Activated naive CD8-positive, alpha-beta T cell treated with anti-CD3 and anti-CD28 coated beads, Interleukin-2, amount 50 U/mL, for 24 hours (primary cell): ENCODE measurements around the gene FBXO41.

Experiments used
- ATAC-seq: fragments of 150-1000 bp; cut with Tn5 transposase; one replicate; pipeline ENCODE4 v1.10.0; 2021
- DNase-seq: peaks from one replicate; pipeline ENCODE4 v3.0.0; 2021
- H3K27ac Mint-ChIP-seq: one replicate; pipeline ENCODE4 v1.8.0; 2021; ENCODE audit warnings: mild to moderate bottlenecking, mixed read lengths
- H3K27me3 Mint-ChIP-seq: one replicate; pipeline ENCODE4 v1.8.0; 2021; ENCODE audit warnings: mixed read lengths
- H3K36me3 Mint-ChIP-seq: one replicate; pipeline ENCODE4 v1.8.0; 2021; ENCODE audit warnings: low read depth, mixed read lengths
- H3K4me1 Mint-ChIP-seq: one replicate; pipeline ENCODE4 v1.8.0; 2021; ENCODE audit warnings: mixed read lengths
- H3K4me3 Mint-ChIP-seq: one replicate; pipeline ENCODE4 v1.8.0; 2021; ENCODE audit warnings: mild to moderate bottlenecking, moderate library complexity, mixed read lengths
- H3K9me3 Mint-ChIP-seq: one replicate; pipeline ENCODE4 v1.8.0; 2021; ENCODE audit warnings: mixed read lengths

FBXO41 gene

DNA sequence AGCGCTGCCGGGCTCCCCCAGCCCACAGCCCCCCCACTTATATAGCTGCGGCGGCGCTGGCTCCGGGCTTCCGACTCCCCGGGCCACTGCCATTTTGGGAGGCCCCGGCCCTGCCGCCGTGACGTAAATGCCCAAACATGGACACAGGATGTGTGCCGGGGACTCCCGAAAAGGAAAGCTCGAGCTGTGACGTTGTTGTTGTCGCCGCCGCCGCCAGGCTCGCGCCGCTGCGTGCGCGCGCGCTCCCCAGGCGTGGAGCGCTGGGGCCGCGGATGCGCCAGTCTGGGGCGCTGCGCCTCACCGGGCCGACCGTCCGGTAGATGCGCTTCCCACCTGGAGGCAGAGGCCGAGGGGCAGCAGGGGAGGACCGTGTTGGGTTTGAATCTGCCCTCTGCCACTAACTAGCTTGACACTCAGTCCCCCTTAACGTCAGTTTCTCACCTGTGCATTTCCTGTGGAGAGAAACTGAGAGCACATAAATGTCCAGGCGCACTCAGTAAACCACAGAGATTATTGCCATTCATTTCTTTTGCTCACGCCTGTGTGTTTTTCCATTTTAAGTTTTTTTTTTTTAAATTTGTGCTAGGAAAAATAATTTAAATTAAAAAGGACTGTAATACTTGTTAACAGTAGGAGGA is 9.4 kb upstream of the FBXO41 start, which contains the start of gene EGR4:
TSS of gene EGR4 (minus strand) at position 15 of the 638 bp plus-strand sequence. CDS start 231 bp downstream, outside the sequence.
- DNase-seq (peak; percentile 87), ATAC-seq (peak; percentile 96)
- no peak within 1 kb of the TSS for H3K27ac Mint-ChIP-seq
- H3K27me3 Mint-ChIP-seq, result peaks cover 73% of the 10 kb centered on the region
- no peaks in the 10 kb centered on the region for H3K36me3 Mint-ChIP-seq
- H3K9me3 Mint-ChIP-seq, result no peaks in the 10 kb centered on the region
- peak within 1 kb of the TSS; percentile 71 for H3K4me3 Mint-ChIP-seq
- peaks cover 19% of the 10 kb centered on the region for H3K4me1 Mint-ChIP-seq

DNA sequence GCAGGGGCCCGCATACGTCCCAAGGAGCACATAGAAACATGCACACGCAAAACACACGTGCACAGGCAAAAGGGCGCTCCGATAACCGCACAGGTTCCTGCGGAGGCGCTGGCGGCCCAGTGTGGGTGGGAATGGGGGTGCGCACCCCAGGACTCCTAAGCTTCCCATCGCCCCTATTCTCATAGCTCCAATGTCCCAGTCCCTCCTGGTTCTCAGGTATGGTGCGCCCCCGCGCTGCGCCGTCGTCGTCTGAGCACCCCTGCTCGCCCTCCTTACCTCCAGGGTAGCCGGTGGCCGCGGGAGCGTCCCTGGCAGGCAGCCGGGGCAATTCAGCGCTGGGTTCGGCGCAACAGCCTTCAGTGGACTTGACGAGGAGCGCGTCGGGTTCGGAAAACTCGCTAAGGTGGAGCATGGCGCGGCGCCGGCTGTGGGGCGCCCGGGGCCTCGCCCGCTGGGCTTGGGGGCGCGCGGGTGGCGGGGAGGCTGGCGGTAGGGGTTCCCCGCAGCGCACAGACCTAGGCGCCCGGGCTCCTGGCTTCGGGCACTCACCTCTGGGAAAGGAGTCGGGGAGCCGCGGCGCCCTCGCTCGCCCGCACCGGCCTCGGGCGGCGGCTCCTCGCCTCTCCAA is 8.7 kb upstream of the FBXO41 start:
- Mint-ChIP-seq H3K27me3 (peaks cover 78% of the 10 kb centered on the region), H3K36me3 (no peaks in the 10 kb centered on the region), H3K4me1 (peaks cover 19% of the 10 kb centered on the region), H3K4me3 (peak overlapping the region; percentile 71), H3K9me3 (no peaks in the 10 kb centered on the region), H3K27ac (no peak overlapping the region)
- ATAC-seq (peak; percentile 1), DNase-seq (peak; percentile 23)

DNA sequence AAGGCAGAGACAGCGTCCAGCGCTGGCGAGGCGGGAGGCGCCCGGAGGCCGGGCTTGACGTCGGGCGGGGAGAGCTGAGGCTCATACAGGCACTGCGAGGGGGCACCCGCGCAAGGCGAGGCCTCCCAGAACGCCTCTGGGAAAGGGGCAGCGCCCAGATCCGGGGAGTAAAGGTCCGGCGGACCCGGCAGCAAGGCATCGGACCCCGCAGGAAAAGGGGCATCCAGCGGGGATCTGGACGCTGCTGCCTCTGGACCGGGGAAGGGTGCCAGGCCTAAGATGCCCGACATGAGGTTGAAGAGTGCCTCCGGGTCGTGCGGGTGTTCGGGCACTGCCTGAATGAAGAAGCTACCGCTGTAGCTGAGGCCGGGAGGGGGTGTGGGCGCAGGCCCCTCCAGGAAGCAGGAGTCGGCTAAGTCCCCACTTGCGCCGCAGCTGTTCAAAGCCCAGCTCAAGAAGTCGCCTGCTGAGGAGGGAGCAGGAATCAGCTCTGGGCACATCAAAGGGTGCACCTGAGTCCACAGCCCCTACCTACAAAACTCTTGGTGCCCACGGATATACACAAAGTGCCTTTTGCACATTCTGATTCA is 8.1 kb upstream of the FBXO41 start:
- DNase-seq (no peak), ATAC-seq (no peak)
- Mint-ChIP-seq H3K4me1 (peaks cover 19% of the 10 kb centered on the region), H3K4me3 (peak overlapping the region; percentile 61), H3K27me3 (peaks cover 72% of the 10 kb centered on the region), H3K36me3 (no peaks in the 10 kb centered on the region), H3K9me3 (no peaks in the 10 kb centered on the region), H3K27ac (no peak overlapping the region)

DNA sequence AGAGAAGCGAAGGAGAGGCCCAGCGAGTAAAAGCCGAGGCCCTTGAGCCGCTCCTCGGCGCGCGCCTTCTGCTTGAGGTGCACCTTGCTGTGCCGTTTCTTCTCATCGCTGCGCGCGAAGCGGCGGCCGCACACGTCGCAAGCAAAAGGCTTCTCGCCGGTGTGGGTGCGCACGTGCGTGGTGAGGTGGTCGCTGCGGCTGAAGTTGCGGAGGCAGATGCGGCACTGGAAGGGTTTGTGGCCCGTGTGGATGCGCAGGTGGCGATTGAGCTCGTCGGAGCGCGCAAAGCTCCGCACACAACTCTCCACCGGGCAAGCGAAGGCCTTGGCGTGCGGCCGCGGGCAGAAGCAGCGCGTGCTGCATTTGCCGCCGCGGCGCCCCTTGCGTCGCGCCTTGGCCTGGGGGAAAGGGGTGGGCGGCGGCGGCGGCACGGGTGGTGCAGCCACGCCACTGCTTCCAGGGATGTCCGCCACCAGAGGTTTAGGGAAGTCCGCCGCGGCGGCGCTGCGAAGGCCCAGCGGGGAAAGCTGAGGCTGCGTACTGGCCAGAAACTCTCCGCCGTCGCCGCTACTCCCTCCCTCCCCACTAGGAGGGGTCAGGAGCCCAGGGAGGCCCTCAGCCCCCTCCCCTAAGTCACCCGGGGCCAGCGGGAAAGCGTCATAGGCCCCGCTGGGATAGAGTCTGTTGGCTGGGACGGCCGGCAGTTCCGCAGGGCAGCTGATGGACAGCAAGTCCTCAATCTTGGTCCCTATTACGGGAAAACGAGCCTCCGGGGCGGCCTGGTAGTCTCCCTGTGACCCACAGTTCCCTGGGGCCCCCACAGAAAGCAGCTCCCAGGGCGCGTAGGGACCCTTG is 7.4 kb upstream of the FBXO41 start:
- Mint-ChIP-seq H3K36me3 (no peaks in the 10 kb centered on the region), H3K4me3 (peak overlapping the region; percentile 56), H3K27me3 (peaks cover 65% of the 10 kb centered on the region), H3K4me1 (peaks cover 19% of the 10 kb centered on the region), H3K9me3 (no peaks in the 10 kb centered on the region), H3K27ac (no peak overlapping the region)
- no peak for ATAC-seq
- DNase-seq, result peak; percentile 6

GRCh38 chr2:73291093-73291460 is 6.8 kb upstream of the FBXO41 start:
- no peak for ATAC-seq
- Mint-ChIP-seq H3K27me3 (peaks cover 59% of the 10 kb centered on the region), H3K4me1 (peaks cover 19% of the 10 kb centered on the region), H3K27ac (no peak overlapping the region), H3K9me3 (no peaks in the 10 kb centered on the region), H3K36me3 (no peaks in the 10 kb centered on the region), H3K4me3 (peak overlapping the region; percentile 56)
- DNase-seq, result peak; percentile 70

DNA sequence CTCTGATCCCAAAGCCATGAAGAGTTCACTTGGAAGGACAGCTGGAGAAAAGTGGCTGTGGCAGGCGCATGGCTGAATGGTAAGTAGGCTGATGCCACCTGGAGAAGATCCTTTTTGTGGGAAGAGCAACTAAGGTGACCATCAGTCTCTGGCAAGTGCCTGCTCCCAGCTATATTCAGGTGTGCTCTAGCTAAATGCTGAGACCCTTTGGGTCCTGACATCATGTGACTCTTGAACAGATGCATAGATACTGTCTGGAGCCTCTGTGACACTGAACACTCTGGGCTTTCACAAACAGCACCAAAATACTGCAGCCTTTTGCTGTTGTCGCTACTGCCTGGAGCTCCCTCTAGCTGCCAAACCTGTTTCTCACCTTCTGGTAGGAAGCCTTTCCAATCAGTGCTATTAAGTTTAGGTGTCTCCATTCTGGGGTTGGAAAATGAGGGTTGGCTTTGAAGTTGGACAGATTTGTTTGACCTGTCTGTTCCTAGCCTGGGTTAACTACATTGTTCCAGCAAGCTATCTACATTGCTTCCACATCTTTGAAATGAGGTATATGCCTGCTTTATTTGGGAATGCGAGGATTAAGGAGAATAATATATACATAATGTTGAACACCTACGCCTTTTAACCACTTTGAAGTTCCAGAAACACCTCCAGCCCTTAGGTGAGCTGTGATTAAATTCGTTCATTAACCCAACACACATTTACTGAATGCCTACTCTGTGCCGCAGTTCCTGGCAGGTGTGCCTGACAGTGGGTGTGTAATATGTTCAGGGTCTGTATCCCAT is 6.0 kb upstream of the FBXO41 start:
- Mint-ChIP-seq H3K4me1 (peaks cover 26% of the 10 kb centered on the region), H3K9me3 (no peaks in the 10 kb centered on the region), H3K27me3 (peaks cover 51% of the 10 kb centered on the region), H3K4me3 (no peak overlapping the region), H3K27ac (no peak overlapping the region), H3K36me3 (no peaks in the 10 kb centered on the region)
- ATAC-seq, result no peak
- DNase-seq, result peak; percentile 43

GRCh38 chr2:73289304-73289703 is 5.0 kb upstream of the FBXO41 start:
- Mint-ChIP-seq H3K36me3 (no peaks in the 10 kb centered on the region), H3K27me3 (peaks cover 41% of the 10 kb centered on the region), H3K27ac (no peak overlapping the region), H3K4me3 (no peak overlapping the region), H3K4me1 (peaks cover 31% of the 10 kb centered on the region), H3K9me3 (no peaks in the 10 kb centered on the region)
- ATAC-seq, result no peak
- no peak for DNase-seq

DNA sequence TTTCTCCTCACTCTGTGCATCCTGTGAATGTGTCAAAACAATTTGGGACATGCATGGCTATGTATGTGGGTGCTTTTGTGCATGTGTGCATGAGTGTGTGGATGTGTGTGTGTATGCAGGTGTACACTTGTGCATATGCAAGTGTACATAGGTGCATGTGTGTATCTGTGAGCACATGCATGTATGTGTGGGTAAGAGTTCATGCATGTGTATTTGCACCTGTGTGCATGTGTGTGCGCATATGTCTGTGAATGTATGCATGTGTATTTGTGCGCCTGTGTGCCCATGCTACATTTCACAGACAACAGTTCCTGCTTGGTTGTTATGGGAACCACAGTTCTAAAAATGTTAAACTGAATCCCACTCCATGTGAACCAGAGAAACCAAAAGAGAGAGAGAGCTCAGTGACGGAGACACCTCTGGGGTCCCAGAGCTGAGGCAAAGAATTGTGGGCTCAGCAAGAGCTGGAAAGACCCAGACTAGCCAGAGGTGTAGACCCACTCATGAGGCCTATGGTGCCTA is 1.9 kb upstream of the FBXO41 start:
- Mint-ChIP-seq H3K4me1 (peaks cover 32% of the 10 kb centered on the region), H3K27ac (peak overlapping the region; percentile 83), H3K4me3 (no peak overlapping the region), H3K36me3 (peaks cover 3% of the 10 kb centered on the region), H3K9me3 (no peaks in the 10 kb centered on the region), H3K27me3 (peaks cover 27% of the 10 kb centered on the region)
- ATAC-seq (no peak), DNase-seq (no peak)

- H3K9me3 Mint-ChIP-seq, result no peaks in the 10 kb centered on the region
- peak overlapping the region; percentile 83 for H3K27ac Mint-ChIP-seq
- ATAC-seq (peak; percentile 44), DNase-seq (peak; percentile 40)
- peaks cover 17% of the 10 kb centered on the region for H3K27me3 Mint-ChIP-seq
- peaks cover 28% of the 10 kb centered on the region for H3K4me1 Mint-ChIP-seq
- peak overlapping the region; percentile 91 for H3K4me3 Mint-ChIP-seq
- peaks cover 7% of the 10 kb centered on the region for H3K36me3 Mint-ChIP-seq
Measured at GRCh38 chr2:73285159-73285739, 971 bp upstream of the FBXO41 start.

- H3K27me3 Mint-ChIP-seq, result peaks cover 5% of the 10 kb centered on the region
- H3K27ac Mint-ChIP-seq, result peak overlapping the region; percentile 92
- H3K4me3 Mint-ChIP-seq, result peak overlapping the region; percentile 91
- H3K4me1 Mint-ChIP-seq, result peaks cover 34% of the 10 kb centered on the region
- ATAC-seq, result peak; percentile 29
- no peaks in the 10 kb centered on the region for H3K9me3 Mint-ChIP-seq
- peaks cover 21% of the 10 kb centered on the region for H3K36me3 Mint-ChIP-seq
- DNase-seq, result peak; percentile 62
Measured at GRCh38 chr2:73283545-73284295, 558 bp downstream of the FBXO41 start.

DNA sequence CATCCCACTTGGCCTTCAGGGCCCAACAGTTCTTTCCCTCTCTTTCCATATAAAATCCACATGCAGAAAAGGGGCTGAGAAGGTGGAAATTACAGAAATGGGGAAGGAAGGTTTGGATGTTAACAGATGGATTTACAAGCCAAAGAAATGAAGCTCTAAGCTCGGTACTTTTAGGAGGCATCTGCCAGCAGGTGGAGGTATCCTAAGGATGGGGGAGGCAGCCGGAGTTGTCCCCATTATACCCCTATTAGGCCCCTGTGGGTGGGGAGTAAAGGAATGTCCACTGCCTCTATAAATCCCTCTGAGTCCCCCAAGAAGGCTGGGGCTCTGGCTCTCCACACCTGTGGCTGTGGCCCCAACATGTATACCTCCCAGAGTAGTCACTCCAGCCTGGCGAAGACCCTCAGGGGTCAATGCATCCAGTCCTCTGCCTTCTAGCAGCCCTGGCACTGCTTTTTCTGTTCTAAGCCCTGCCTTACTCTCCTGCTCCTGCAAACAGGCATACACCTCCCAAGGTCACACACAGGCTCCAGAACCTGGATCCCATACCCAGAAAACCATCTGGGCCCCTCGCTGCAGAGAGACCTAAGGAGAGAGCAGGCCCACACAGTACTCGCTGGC is 1.2 kb downstream of the FBXO41 start:
- peaks cover 34% of the 10 kb centered on the region for H3K4me1 Mint-ChIP-seq
- no peak for DNase-seq

DNA sequence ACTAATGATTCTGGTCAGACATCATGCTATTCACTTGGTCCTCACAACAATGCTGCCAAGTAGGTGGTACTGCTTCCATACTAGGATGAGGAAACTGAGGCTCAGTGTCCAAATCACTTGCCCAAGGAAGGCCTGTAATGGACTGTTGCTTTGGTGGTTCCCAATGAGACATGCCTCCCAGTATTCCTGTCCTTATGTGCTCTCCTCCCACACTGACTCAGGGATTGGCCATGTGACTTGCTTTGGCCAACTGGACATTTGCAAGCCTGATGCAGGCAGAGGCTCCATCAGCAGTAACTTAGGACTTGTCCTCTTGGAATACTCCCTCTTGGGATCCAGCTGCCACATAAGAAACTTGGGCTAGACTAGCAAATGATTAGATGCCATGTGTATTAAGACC is 3.0 kb downstream of the FBXO41 start:
- Mint-ChIP-seq H3K36me3 (peaks cover 33% of the 10 kb centered on the region), H3K27me3 (no peaks in the 10 kb centered on the region), H3K9me3 (no peaks in the 10 kb centered on the region), H3K27ac (no peak overlapping the region), H3K4me1 (peaks cover 34% of the 10 kb centered on the region), H3K4me3 (no peak overlapping the region)
- no peak for ATAC-seq
- DNase-seq, result no peak

More for the DNA sequence above, 1.2 kb downstream of the FBXO41 start:
- no peak for ATAC-seq
- H3K9me3 Mint-ChIP-seq, result no peaks in the 10 kb centered on the region
- peak overlapping the region; percentile 91 for H3K4me3 Mint-ChIP-seq
- H3K27ac Mint-ChIP-seq, result peak overlapping the region; percentile 92
- peaks cover 26% of the 10 kb centered on the region for H3K36me3 Mint-ChIP-seq
- no peaks in the 10 kb centered on the region for H3K27me3 Mint-ChIP-seq
